A673 (cell line): Measurements from ENCODE around the gene HMGB4. TPM values are rescaled to one million over a fixed set of nuclear protein-coding genes. Genes with fewer than 3 reads are reported as not detected.

ENCODE experiments used
- BruUV-seq: library from RNA; stranded (reverse); fragments of 400-500 nt; replicated peaks from 2 replicates; lab custom pipeline; 2021; lab: Mats Ljungman, UMichigan
- CTCF ChIA-PET: fragments of 300-600 bp; sonication (Branson Sonifier 250); formaldehyde crosslinking; loops from one replicate; lab custom pipeline; 2022; ENCODE audit warnings: antibody characterized with exemption; lab: Charles Lee
- POLR2A ChIA-PET: fragments of 300-600 bp; sonication (Branson Sonifier 250); formaldehyde crosslinking; loops from one replicate; lab custom pipeline; 2022; ENCODE audit warnings: antibody characterized with exemption; ENCODE audit not compliant: low non-redundant PET; lab: Charles Lee
- DNase-seq: peaks from one replicate; pipeline ENCODE4 v3.0.0-alpha.2; 2015; ENCODE audit warnings: low spot score
- H3K27ac ChIP-seq: fragments of 200-600 bp; sonication (generic); 2 replicates; pipeline ENCODE4 v1.5.1; 2016; ENCODE audit warnings: mixed run types, low read depth, mild to moderate bottlenecking, mixed read lengths, antibody characterized with exemption, low read length; ENCODE audit not compliant: poor library complexity, severe bottlenecking
- H3K27me3 ChIP-seq: fragments of 200-600 bp; sonication (generic); replicated peaks from 2 replicates; pipeline ENCODE4 v1.6.1; 2017; ENCODE audit warnings: mixed run types, low read depth, mild to moderate bottlenecking, mixed read lengths, antibody characterized with exemption, low read length; ENCODE audit not compliant: insufficient read depth, poor library complexity
- H3K36me3 ChIP-seq: fragments of 200-600 bp; sonication (generic); 2 replicates; pipeline ENCODE4 v1.6.1; 2016; ENCODE audit warnings: mixed run types, mild to moderate bottlenecking, mixed read lengths, antibody characterized with exemption, low read length; ENCODE audit not compliant: insufficient read depth, poor library complexity, severe bottlenecking
- H3K4me1 ChIP-seq: fragments of 200-600 bp; sonication (generic); 2 replicates; pipeline ENCODE4 v1.6.1; 2017; ENCODE audit warnings: mixed run types, mild to moderate bottlenecking, mixed read lengths, antibody characterized with exemption, low read length; ENCODE audit not compliant: insufficient read depth, poor library complexity, severe bottlenecking
- H3K4me3 ChIP-seq: fragments of 200-600 bp; sonication (generic); 2 replicates; pipeline ENCODE4 v1.5.1; 2016; ENCODE audit warnings: low read depth, mixed run types, mild to moderate bottlenecking, mixed read lengths, low read length; ENCODE audit not compliant: poor library complexity, severe bottlenecking
- H3K9me3 ChIP-seq: fragments of 200-600 bp; sonication (generic); 2 replicates; pipeline ENCODE4 v1.6.1; 2016; ENCODE audit warnings: mixed run types, low read depth, mild to moderate bottlenecking, mixed read lengths, antibody characterized with exemption, low read length; ENCODE audit not compliant: poor library complexity, severe bottlenecking
- CTCF ChIP-seq: fragments of 300-800, 200-600 bp; sonication (generic); conservative IDR thresholded peaks from 2 replicates; pipeline ENCODE4 v1.5.1; 2017; ENCODE audit warnings: low read depth, mild to moderate bottlenecking, antibody characterized with exemption, low read length, moderate library complexity, mixed read lengths
- EZH2 ChIP-seq: fragments of 200-600 bp; sonication (generic); IDR thresholded peaks from 2 replicates; pipeline ENCODE4 v1.6.1; 2017; ENCODE audit warnings: borderline replicate concordance, low read depth, mild to moderate bottlenecking, mixed read lengths, antibody characterized with exemption, low read length; ENCODE audit not compliant: poor library complexity, severe bottlenecking
- intact Hi-C: fragments of 100-400 bp; cut with micrococcal nuclease; formaldehyde crosslinking; loops from one replicate; pipeline ENCODE4 v1.10.0; 2022; ENCODE audit not compliant: unreplicated experiment
- total RNA-seq: library from RNA; stranded (reverse); gene quantifications from 2 replicates; pipeline ENCODE4 v1.2.3, GENCODE V29; 2021

The HMGB4 gene
- total RNA-seq, 1 experiment from 2014 or later, result not detected

- intact Hi-C loops, result no loop called here
- TF ChIP-seq CTCF (no peak), EZH2 (no peak)
- Histone ChIP-seq H3K4me3 (no peak overlapping the region), H3K4me1 (no peaks in the 10 kb centered on the region), H3K27ac (no peak overlapping the region), H3K9me3 (no peaks in the 10 kb centered on the region), H3K27me3 (no peaks in the 10 kb centered on the region), H3K36me3 (no peaks in the 10 kb centered on the region)
- CTCF ChIA-PET, result no interaction called here
- POLR2A ChIA-PET, result no interaction called here
- no peak for DNase-seq
- no TSS peak for BruUV-seq
Observed at GRCh38 chr1:33844166-33844565, 19.7 kb upstream of the HMGB4 start.

- BruUV-seq, result no TSS peak
- Histone ChIP-seq H3K27me3 (no peaks in the 10 kb centered on the region), H3K36me3 (no peaks in the 10 kb centered on the region), H3K9me3 (no peaks in the 10 kb centered on the region), H3K4me3 (no peak overlapping the region), H3K4me1 (no peaks in the 10 kb centered on the region), H3K27ac (no peak overlapping the region)
- ChIA-PET CTCF (no interaction called here), POLR2A (interaction anchor here (0.6 kb wide), 1 partner anchor 1166 kb away, joined by 3 read pairs; no protein-coding TSS in a partner anchor)
- DNase-seq, result no peak
- TF ChIP-seq EZH2, result no peak
- no peak for TF ChIP-seq CTCF
- intact Hi-C loops, result no loop called here
Observed at GRCh38 chr1:33846861-33847260, 17.0 kb upstream of the HMGB4 start.

- Histone ChIP-seq H3K27me3 (no peaks in the 10 kb centered on the region), H3K4me3 (no peak overlapping the region), H3K9me3 (no peaks in the 10 kb centered on the region), H3K27ac (no peak overlapping the region), H3K4me1 (no peaks in the 10 kb centered on the region), H3K36me3 (no peaks in the 10 kb centered on the region)
- TF ChIP-seq EZH2 (no peak), CTCF (no peak)
- BruUV-seq, result no TSS peak
- intact Hi-C loops, result no loop called here
- ChIA-PET CTCF (no interaction called here), POLR2A (no interaction called here)
- no peak for DNase-seq
Observed at GRCh38 chr1:33848205-33848937, 15.5 kb upstream of the HMGB4 start.
